Gastroesophageal sphincter (tissue), 3 donors: ENCODE measurements around the gene CTNNB1.

ENCODE experiments used
- EP300 ChIP-seq: sonication (generic); formaldehyde crosslinking; IDR thresholded peaks from one replicate; pipeline ENCODE4 v1.6.1; 2017; ENCODE audit warnings: antibody characterized with exemption, mild to moderate bottlenecking
- POLR2A ChIP-seq, 2 donors: fragments of 450-650 bp; IDR thresholded peaks; one replicate each; pipeline ENCODE4 v1.6.1; 2017; ENCODE audit warnings: antibody characterized with exemption in 2 of 2, mild to moderate bottlenecking in 2 of 2, moderate library complexity in 1 of 2
- POLR2AphosphoS5 ChIP-seq: sonication (generic); formaldehyde crosslinking; IDR thresholded peaks from one replicate; pipeline ENCODE4 v1.6.1; 2017; ENCODE audit warnings: antibody characterized with exemption
- TF ChIP-seq, protein P1 (sequence below), 4 experiments: fragments of 200-600 bp in 2 of 4; fragments of 450-650 bp in 2 of 4; sonication (generic) in 1 of 4; IDR thresholded peaks; one replicate each; pipeline ENCODE4 v1.5.1; 2017 to 2019; ENCODE audit warnings: antibody characterized with exemption in 4 of 4, mild to moderate bottlenecking in 2 of 4, moderate library complexity in 2 of 4

DNA sequence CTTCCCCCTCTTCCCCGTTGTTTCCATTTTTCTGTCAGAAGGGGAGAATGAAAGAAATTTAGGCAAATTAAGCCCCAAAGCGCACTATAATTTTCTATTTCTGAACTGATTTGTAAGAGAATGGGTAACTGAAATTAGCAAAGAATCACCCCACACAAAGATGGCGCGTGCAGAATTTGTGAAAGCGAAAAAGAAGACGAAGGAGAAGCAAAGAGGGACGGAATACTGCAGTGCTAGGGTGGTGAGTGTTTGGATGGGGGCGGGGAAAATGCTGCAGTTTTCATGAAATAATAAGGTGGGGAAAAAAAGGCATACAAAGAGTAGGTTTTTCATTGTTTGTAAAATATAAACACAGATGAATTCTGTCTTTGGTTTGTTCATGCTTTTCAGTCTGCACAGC, 4.6 kb upstream of the CTNNB1 start:
- TF ChIP-seq, protein P1, sequence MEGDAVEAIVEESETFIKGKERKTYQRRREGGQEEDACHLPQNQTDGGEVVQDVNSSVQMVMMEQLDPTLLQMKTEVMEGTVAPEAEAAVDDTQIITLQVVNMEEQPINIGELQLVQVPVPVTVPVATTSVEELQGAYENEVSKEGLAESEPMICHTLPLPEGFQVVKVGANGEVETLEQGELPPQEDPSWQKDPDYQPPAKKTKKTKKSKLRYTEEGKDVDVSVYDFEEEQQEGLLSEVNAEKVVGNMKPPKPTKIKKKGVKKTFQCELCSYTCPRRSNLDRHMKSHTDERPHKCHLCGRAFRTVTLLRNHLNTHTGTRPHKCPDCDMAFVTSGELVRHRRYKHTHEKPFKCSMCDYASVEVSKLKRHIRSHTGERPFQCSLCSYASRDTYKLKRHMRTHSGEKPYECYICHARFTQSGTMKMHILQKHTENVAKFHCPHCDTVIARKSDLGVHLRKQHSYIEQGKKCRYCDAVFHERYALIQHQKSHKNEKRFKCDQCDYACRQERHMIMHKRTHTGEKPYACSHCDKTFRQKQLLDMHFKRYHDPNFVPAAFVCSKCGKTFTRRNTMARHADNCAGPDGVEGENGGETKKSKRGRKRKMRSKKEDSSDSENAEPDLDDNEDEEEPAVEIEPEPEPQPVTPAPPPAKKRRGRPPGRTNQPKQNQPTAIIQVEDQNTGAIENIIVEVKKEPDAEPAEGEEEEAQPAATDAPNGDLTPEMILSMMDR (IDR thresholded peaks at IDR 0.05), result no peak
- no peak for TF ChIP-seq EP300
- TF ChIP-seq POLR2A (IDR thresholded peaks at IDR 0.05), result no peak
- TF ChIP-seq POLR2AphosphoS5, result no peak
